ENCODE measurements around the gene GDI1.
A peak's percentile ranks its signal among the peaks of the same experiment; 100 is the strongest.

Gene GDI1

DNA sequence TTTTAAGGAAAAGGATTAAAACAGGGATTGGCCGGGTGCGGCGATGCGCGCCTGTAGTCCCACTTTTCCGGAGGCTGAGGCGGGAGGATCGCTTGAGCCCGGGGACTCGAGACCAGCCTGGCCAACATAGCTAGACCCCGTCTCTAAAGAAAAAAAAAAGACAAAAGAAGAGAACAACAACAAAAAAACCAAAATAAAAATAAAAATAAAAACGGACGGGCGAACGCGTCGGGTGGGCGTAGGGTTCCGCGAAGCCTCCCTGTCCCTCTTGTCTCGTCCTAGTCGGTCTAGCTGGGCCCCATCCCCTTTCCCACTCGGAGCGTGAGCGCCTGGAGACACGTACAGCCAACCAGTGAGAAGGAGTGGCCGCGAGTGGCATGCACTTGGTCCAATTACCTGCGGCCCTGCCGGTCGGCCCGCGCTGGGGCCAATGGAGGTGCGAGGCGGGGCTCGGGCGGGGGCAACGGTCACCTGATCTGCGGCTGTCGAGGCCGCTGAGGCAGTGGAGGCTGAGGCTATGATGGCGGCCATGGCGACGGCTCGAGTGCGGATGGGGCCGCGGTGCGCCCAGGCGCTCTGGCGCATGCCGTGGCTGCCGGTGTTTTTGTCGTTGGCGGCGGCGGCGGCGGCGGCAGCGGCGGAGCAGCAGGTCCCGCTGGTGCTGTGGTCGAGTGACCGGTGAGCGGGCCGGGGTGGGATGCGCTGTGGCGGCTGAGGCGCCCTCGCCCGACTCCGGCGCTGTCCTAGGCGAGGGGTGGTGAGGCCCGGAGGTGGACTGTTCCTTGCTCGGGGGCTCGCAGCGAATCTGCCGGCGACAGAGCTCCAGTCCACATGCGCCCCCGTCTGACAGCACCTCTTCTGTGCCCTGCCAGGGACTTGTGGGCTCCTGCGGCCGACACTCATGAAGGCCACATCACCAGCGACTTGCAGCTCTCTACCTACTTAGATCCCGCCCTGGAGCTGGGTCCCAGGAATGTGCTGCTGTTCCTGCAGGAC lies 8.5 kb upstream of the GDI1 start, which contains the start of gene ATP6AP1:
Gene ATP6AP1 (plus strand): TSS at position 502 of the 996 bp plus-strand sequence. CDS start 16 bp downstream, at position 518.
- Histone ChIP-seq H3K4me1 (ENCODE audit: control insufficient read depth in 1 of 2, insufficient read depth in 1 of 2, low read depth in 1 of 2, low read length in 1 of 2) (peaks cover 32 to 44% of the 10 kb centered on the region in 2 experiments), H3K27ac (peak within 1 kb of the TSS; percentile 87), H3K4me3 (ENCODE audit: low read depth in 1 of 2, low read length in 1 of 2) (peak within 1 kb of the TSS; percentile 72 to 73), H3K9me3 (no peaks in the 10 kb centered on the region), H3K27me3 (no peaks in the 10 kb centered on the region), H3K36me3 (peaks cover 16% of the 10 kb centered on the region)
- TF ChIP-seq, protein P1, sequence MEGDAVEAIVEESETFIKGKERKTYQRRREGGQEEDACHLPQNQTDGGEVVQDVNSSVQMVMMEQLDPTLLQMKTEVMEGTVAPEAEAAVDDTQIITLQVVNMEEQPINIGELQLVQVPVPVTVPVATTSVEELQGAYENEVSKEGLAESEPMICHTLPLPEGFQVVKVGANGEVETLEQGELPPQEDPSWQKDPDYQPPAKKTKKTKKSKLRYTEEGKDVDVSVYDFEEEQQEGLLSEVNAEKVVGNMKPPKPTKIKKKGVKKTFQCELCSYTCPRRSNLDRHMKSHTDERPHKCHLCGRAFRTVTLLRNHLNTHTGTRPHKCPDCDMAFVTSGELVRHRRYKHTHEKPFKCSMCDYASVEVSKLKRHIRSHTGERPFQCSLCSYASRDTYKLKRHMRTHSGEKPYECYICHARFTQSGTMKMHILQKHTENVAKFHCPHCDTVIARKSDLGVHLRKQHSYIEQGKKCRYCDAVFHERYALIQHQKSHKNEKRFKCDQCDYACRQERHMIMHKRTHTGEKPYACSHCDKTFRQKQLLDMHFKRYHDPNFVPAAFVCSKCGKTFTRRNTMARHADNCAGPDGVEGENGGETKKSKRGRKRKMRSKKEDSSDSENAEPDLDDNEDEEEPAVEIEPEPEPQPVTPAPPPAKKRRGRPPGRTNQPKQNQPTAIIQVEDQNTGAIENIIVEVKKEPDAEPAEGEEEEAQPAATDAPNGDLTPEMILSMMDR (IDR thresholded peaks at IDR 0.05) = no peak

DNA sequence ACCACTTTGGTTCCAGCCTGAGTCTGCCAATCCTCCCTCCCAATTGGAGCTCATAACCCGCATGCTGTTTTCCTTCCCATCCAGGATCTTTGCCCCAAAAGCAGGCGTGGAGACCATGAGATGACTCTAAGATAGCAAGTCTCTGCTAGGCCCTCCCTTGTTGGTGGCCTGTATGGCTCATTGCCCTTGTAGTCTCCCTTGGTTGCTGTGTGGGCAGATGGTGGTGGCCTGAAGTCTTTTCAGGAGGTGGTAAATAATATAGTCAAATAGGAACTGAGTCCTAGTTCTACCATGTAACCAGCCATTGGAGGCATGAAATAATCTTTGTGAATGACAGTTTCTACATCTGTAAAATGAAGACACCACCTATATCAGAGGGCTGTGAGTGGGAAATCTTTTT lies 7.2 kb upstream of the GDI1 start:
- peak overlapping the region; percentile 87 for H3K27ac ChIP-seq
- no peaks in the 10 kb centered on the region for H3K27me3 ChIP-seq
- no peaks in the 10 kb centered on the region for H3K9me3 ChIP-seq
- peaks cover 32 to 44% of the 10 kb centered on the region in 2 experiments for H3K4me1 ChIP-seq (ENCODE audit: control insufficient read depth in 1 of 2, insufficient read depth in 1 of 2, low read depth in 1 of 2, low read length in 1 of 2)
- peaks cover 28% of the 10 kb centered on the region for H3K36me3 ChIP-seq
- TF ChIP-seq, protein P1 (IDR thresholded peaks at IDR 0.05) = no peak
- peak overlapping the region; percentile 72 to 73 for H3K4me3 ChIP-seq (ENCODE audit: low read depth in 1 of 2, low read length in 1 of 2)

DNA sequence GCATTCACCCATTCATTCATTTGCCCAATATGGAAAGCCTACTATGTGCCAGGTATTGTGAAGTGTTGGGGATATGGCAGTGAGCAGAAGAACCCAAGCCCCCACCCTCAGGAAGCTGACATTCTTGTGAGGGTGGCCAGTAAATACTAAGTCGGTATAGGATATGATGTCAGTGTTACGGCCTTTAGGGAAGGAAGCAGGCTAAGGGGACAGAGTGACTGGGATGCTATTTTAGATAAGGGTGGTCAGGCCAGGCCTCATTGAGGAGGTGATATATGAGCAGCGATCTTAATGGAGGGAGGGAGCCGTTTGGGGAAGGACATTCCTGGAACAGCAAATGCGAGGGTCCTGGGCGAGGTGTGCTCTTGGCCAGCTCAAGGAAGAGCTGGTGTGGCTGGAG lies 6.5 kb upstream of the GDI1 start:
- peaks cover 32 to 44% of the 10 kb centered on the region in 2 experiments for H3K4me1 ChIP-seq (ENCODE audit: control insufficient read depth in 1 of 2, insufficient read depth in 1 of 2, low read depth in 1 of 2, low read length in 1 of 2)
- H3K27ac ChIP-seq = peak overlapping the region; percentile 87
- peaks cover 36% of the 10 kb centered on the region for H3K36me3 ChIP-seq
- H3K9me3 ChIP-seq = no peaks in the 10 kb centered on the region
- TF ChIP-seq, protein P1 (IDR thresholded peaks at IDR 0.05) = no peak
- H3K4me3 ChIP-seq (ENCODE audit: low read depth in 1 of 2, low read length in 1 of 2) = peak overlapping the region; percentile 34 to 72
- no peaks in the 10 kb centered on the region for H3K27me3 ChIP-seq

DNA sequence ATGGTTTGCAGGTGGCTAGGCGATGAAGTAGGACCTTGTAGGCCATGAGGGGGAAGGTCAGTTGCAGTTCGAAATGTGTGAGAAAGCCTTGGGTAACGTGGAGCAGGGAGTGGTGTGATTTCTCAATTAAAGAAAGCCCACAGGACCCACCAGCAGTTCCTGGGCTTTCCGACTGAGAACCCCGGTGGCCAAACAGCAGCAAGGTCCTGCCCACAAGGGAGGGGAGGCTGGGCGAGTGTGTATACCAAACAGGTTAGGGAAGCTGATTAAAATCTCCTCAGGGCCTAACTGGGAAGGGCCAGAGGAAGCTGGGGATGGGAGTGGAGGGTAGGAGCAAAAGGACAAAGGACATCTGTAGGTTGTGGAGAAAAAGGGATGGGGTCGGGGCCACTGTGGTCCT lies 6.0 kb upstream of the GDI1 start:
- Histone ChIP-seq H3K27ac (peak overlapping the region; percentile 87), H3K36me3 (peaks cover 40% of the 10 kb centered on the region), H3K4me3 (ENCODE audit: low read depth in 1 of 2, low read length in 1 of 2) (peak overlapping the region; percentile 34 to 72), H3K27me3 (no peaks in the 10 kb centered on the region), H3K9me3 (no peaks in the 10 kb centered on the region), H3K4me1 (ENCODE audit: control insufficient read depth in 1 of 2, insufficient read depth in 1 of 2, low read depth in 1 of 2, low read length in 1 of 2) (peaks cover 32 to 47% of the 10 kb centered on the region in 2 experiments)
- TF ChIP-seq, protein P1 (IDR thresholded peaks at IDR 0.05) = no peak

DNA sequence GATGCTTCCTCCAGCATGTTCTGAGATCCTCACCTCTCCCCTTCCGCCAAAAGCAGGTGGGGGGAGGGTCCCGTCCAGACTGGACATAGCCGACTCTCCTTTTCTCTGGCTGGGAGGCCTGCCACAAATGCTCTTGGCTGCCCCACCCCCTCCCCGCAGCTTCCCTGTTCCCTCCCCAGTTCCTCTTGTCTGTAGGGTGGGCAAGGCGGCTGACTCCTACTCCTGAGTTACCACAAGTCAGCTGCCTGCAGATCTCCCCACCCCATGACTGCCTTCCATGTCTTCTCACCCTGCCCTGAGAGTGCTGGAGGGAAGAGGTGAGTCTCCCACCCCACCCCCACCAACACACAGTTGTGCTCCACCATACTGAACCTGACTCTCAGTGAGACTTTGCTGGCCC lies 5.6 kb upstream of the GDI1 start:
- Histone ChIP-seq H3K36me3 (peaks cover 40% of the 10 kb centered on the region), H3K4me3 (ENCODE audit: low read depth in 1 of 2, low read length in 1 of 2) (peak overlapping the region; percentile 34 to 72), H3K27ac (peak overlapping the region; percentile 87)

More for the DNA sequence above, 5.6 kb upstream of the GDI1 start:
- peaks cover 34 to 52% of the 10 kb centered on the region in 2 experiments for H3K4me1 ChIP-seq (ENCODE audit: control insufficient read depth in 1 of 2, insufficient read depth in 1 of 2, low read depth in 1 of 2, low read length in 1 of 2)
- no peaks in the 10 kb centered on the region for H3K27me3 ChIP-seq
- TF ChIP-seq, protein P1 (IDR thresholded peaks at IDR 0.05) = no peak
- H3K9me3 ChIP-seq = no peaks in the 10 kb centered on the region

Measured in neutrophil (primary cell).